K562 (cell line): ENCODE results near the gene PHF21A. TPM values are rescaled to one million over a fixed set of nuclear protein-coding genes. Genes with fewer than 3 reads are reported as not detected.

Experiments
- ATAC-seq: fragments of 200-7000 bp; cut with Tn5 transposase; 3 replicates; pipeline ENCODE4 v1.9.1; 2020; ENCODE audit warnings: moderate library complexity
- BruUV-seq: library from RNA; stranded (reverse); fragments of 400-500 nt; replicated peaks from 2 replicates; lab custom pipeline; 2021; lab: Mats Ljungman, UMichigan
- CTCF ChIA-PET: fragments of 300-600 bp; formaldehyde crosslinking; extraction: SDS; loops from one replicate; lab custom pipeline; 2021; ENCODE audit warnings: low intra/inter-chr PET ratio; lab: Yijun Ruan, JAX
- POLR2A ChIA-PET: fragments of 300-600, 350-650 bp; sonication (Branson Sonifier 250); formaldehyde crosslinking; extraction: SDS; loops from one replicate; lab custom pipeline; 2021; ENCODE audit warnings: antibody characterized with exemption, inconsistent platforms; lab: Yijun Ruan, JAX
- DNase-seq, 4 experiments: peaks; one replicate each; pipeline versions ENCODE4 v3.0.0 to v3.0.0-alpha.2; 2011 to 2018; ENCODE audit warnings: low spot score in 3 of 4, mixed read lengths in 3 of 4; ENCODE audit errors: extremely low read depth in 1 of 4
- FAIRE-seq: peaks from 2 replicates; lab custom pipeline; 2011; peaks lifted over from hg19 to GRCh38; lab: Jason Lieb, UNC
- H2AFZ ChIP-seq: 2 replicates; pipeline ENCODE4 v1.6.0; 2011; ENCODE audit warnings: low read depth, low read length, control low read depth, inconsistent platforms
- H3K27ac ChIP-seq: fragments of 200-600 bp; 3 replicates; pipeline ENCODE4 v1.8.0; 2011; ENCODE audit warnings: low read depth, mild to moderate bottlenecking, control low read depth, inconsistent platforms, low read length, moderate library complexity, mixed read lengths; ENCODE audit errors: extremely low read depth
- H3K27me3 ChIP-seq, 2 experiments: fragments of 300-600 bp in 1 of 2; 2 replicates in 1 of 2; 3 replicates in 1 of 2; pipeline versions ENCODE4 v1.6.0 to v1.8.0; 2011; ENCODE audit warnings: inconsistent platforms in 2 of 2, low read length in 2 of 2, mild to moderate bottlenecking in 1 of 2, mixed read lengths in 1 of 2, moderate library complexity in 1 of 2; ENCODE audit not compliant: control insufficient read depth in 2 of 2, insufficient read depth in 2 of 2
- H3K36me3 ChIP-seq: fragments of 300-600 bp; 3 replicates; pipeline ENCODE4 v1.8.0; 2011; ENCODE audit warnings: mild to moderate bottlenecking, low read length, inconsistent platforms; ENCODE audit not compliant: control insufficient read depth, insufficient read depth
- H3K4me1 ChIP-seq, 2 experiments: fragments of 200-600 bp in 1 of 2; replicated peaks in 1 of 2; 2 replicates in 1 of 2; 3 replicates in 1 of 2; pipeline versions ENCODE4 v1.5.1 to v1.8.0; 2011; ENCODE audit warnings: inconsistent platforms in 2 of 2, low read length in 2 of 2, mild to moderate bottlenecking in 1 of 2, mixed read lengths in 1 of 2, moderate library complexity in 1 of 2; ENCODE audit not compliant: control insufficient read depth in 2 of 2, insufficient read depth in 2 of 2
- H3K4me2 ChIP-seq: 2 replicates; pipeline ENCODE4 v1.6.1; 2011; ENCODE audit warnings: low read length, control low read depth, inconsistent platforms, mixed read lengths; ENCODE audit not compliant: insufficient read depth
- H3K4me3 ChIP-seq: fragments of 200-600 bp; sonication (generic), shearing (Covaris generic); 2 replicates; pipeline ENCODE4 v1.5.1; 2016; ENCODE audit warnings: control low read depth, inconsistent platforms
- H3K79me2 ChIP-seq: fragments of 200-600 bp; 3 replicates; pipeline ENCODE4 v1.8.0; 2011; ENCODE audit warnings: low read length, inconsistent platforms; ENCODE audit not compliant: control insufficient read depth, insufficient read depth
- H3K9ac ChIP-seq, 2 experiments: 2 replicates each; pipeline versions ENCODE4 v1.6.0 to v1.6.1; 2011; ENCODE audit warnings: low read depth in 2 of 2, low read length in 2 of 2, control low read depth in 1 of 2, inconsistent platforms in 1 of 2, mild to moderate bottlenecking in 1 of 2, mixed read lengths in 1 of 2; ENCODE audit not compliant: insufficient read depth in 1 of 2
- H3K9me1 ChIP-seq: one replicate; pipeline ENCODE4 v1.6.0; 2011; ENCODE audit warnings: inconsistent platforms, mild to moderate bottlenecking, low read length, moderate library complexity; ENCODE audit not compliant: control insufficient read depth, insufficient read depth
- H3K9me3 ChIP-seq: replicated peaks from 2 replicates; pipeline ENCODE4 v1.5.1; 2011; ENCODE audit warnings: low read depth, low read length, inconsistent platforms; ENCODE audit not compliant: control insufficient read depth, insufficient read depth
- H4K20me1 ChIP-seq: replicated peaks from 2 replicates; pipeline ENCODE4 v1.6.1; 2011; ENCODE audit warnings: low read length, inconsistent platforms, mixed read lengths; ENCODE audit not compliant: control insufficient read depth, insufficient read depth
- CC2D1A ChIP-seq: fragments of 450-650 bp; IDR thresholded peaks from 2 replicates; pipeline ENCODE4 v1.6.1; 2017; ENCODE audit warnings: mild to moderate bottlenecking
- FOXJ2 ChIP-seq: fragments of 200-800 bp; sonication (Bioruptor generic); IDR thresholded peaks from 2 replicates; pipeline ENCODE4 v1.6.1; 2016; ENCODE audit warnings: missing genetic modification characterization, missing compliant biosample characterization
- KDM5B ChIP-seq: fragments of 200-600 bp; sonication (generic); IDR thresholded peaks from 2 replicates; pipeline ENCODE4 v1.6.1; 2012; ENCODE audit warnings: low read depth, mild to moderate bottlenecking, moderate library complexity, low read length, control low read depth, inconsistent platforms; ENCODE audit not compliant: insufficient replicate concordance
- NFIX ChIP-seq: fragments of 250-450 bp; sonication (Bioruptor Pico); IDR thresholded peaks from 2 replicates; pipeline ENCODE4 v1.4.0; 2020; ENCODE audit warnings: low read depth, mild to moderate bottlenecking, moderate library complexity
- NR2C1 ChIP-seq, 2 experiments: fragments of 450-650 bp; IDR thresholded peaks; 2 replicates each; pipeline ENCODE4 v1.6.1; 2017; ENCODE audit warnings: mild to moderate bottlenecking in 2 of 2, antibody characterized with exemption in 1 of 2, inconsistent platforms in 1 of 2, missing compliant biosample characterization in 1 of 2, missing genetic modification characterization in 1 of 2
- POLR2AphosphoS5 ChIP-seq: IDR thresholded peaks from 2 replicates; pipeline ENCODE4 v1.6.1; 2011; ENCODE audit warnings: mild to moderate bottlenecking, low read depth, low read length, moderate library complexity; ENCODE audit not compliant: control insufficient read depth, insufficient read depth
- RBFOX2 ChIP-seq: fragments of 200-400 bp; formaldehyde crosslinking; IDR thresholded peaks from 2 replicates; pipeline ENCODE4 v1.6.1; 2017; ENCODE audit warnings: low read depth, mild to moderate bottlenecking, low read length, moderate library complexity
- WGBS: fragments of 100-300 bp; shearing (Covaris generic); methylation state at CpG from one replicate; pipeline ENCODE4 v1.1.6; 2016; ENCODE audit warnings: low coverage, mixed read lengths; ENCODE audit not compliant: insufficient coverage; ENCODE audit errors: missing lambda C conversion rate; 5-methylcytosine and 5-hydroxymethylcytosine counted together
- in situ Hi-C: fragments of 300-500 bp; cut with MboI; formaldehyde crosslinking; loops from 4 replicates; pipeline ENCODE4 v1.15.0; 2018; ENCODE audit warnings: inconsistent platforms, mixed read lengths
- intact Hi-C: fragments of 100-400 bp; cut with micrococcal nuclease; formaldehyde crosslinking; loops from 2 replicates; pipeline ENCODE4 v1.14.2; 2022
- polyA plus RNA-seq, 8 experiments: library from polyadenylated mRNA; depleted of rRNA in 4 of 8; stranded (reverse) in 5 of 8; unstranded in 3 of 8; fragments of >200 nt; fragmentation: Nextera tagmentation in 2 of 8; fragmentation: Illumina TruSeq in 1 of 8; extraction: Ambion mirVana in 2 of 8; extraction: Trizol in 1 of 8; gene quantifications; 2 replicates each; pipeline versions ENCODE4 v1.2.1 to v1.2.3, GENCODE V29; 2011 to 2014; ENCODE audit warnings: inconsistent platforms in 1 of 8, missing spikeins in 1 of 8
- total RNA-seq, 7 experiments: library from RNA; depleted of rRNA in 6 of 7; stranded (reverse); fragments of >200 nt in 6 of 7; fragmentation: Illumina TruSeq in 2 of 7; extraction: Trizol in 2 of 7; gene quantifications; 2 replicates each; pipeline versions ENCODE4 v1.2.1 to v1.2.3, GENCODE V29; 2011 to 2021; ENCODE audit warnings: low replicate concordance in 1 of 7
- TF ChIP-seq, protein P1 (sequence below): fragments of 450-650 bp; IDR thresholded peaks from 2 replicates; pipeline ENCODE4 v1.6.1; 2016; ENCODE audit warnings: borderline replicate concordance
- TF ChIP-seq, protein P2 (sequence below), 2 experiments: fragments of 200-800 bp in 1 of 2; sonication (Bioruptor generic) in 1 of 2; sonication (generic) in 1 of 2; formaldehyde crosslinking in 1 of 2; IDR thresholded peaks in 1 of 2; conservative IDR thresholded peaks in 1 of 2; 2 replicates each; pipeline versions ENCODE4 v1.5.0 to v1.6.1; 2016 to 2020; ENCODE audit warnings: missing compliant biosample characterization in 1 of 2, missing genetic modification characterization in 1 of 2, missing genetic modification reagents in 1 of 2
- TF ChIP-seq, protein P3 (sequence below), 2 experiments: fragments of 450-650 bp in 1 of 2; sonication (generic) in 1 of 2; formaldehyde crosslinking in 1 of 2; IDR thresholded peaks in 1 of 2; conservative IDR thresholded peaks in 1 of 2; 2 replicates each; pipeline versions ENCODE4 v1.6.1 to v1.8.1; 2016 to 2023; ENCODE audit warnings: mild to moderate bottlenecking in 2 of 2, moderate library complexity in 2 of 2, inconsistent platforms in 1 of 2, missing genetic modification reagents in 1 of 2

Gene PHF21A
- total and polyA plus RNA-seq, 9 of the 15 experiments (the other 6 are each of a cell fraction or from before 2014, with no cell fraction given), result 1.5 to 32.4 (median 10.7) TPM

DNA sequence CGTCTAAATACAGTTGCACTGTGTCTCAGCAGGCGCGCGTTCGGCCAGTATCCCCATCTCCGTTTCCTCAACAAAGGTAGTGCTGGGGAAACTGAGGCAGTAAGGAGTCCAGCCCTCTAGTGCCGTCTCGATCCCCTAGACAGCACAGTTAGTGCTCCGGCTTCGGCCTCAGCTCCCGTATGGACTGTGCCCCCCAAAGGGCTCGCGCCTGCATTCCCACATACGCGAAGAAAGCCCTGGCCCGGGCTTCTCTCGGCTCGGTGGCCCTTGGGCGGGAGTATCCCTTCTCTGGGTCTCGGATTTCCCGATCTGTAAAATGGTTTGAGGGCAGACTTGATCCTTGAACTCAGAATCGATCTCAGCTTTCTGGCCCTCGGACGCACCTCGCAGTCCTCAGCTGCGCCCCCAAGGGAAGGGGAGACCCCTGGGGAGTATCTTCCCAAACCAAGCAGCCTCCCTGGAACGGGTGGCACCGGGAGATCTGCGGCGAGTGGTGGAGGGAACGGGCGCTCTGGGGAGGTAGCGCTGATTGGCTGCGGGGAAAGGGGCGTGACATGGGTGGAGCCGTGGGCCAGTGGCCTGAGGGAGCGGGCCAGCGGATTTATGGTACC is 202.8 kb downstream of the PHF21A start (continued):
- TF ChIP-seq CC2D1A (0 out of 2 replicates have a peak, but pooled peaks have one; percentile 8), POLR2AphosphoS5 (peak; percentile 30; the same call in 1 of the 2 replicates), RBFOX2 (peak; percentile 19; the same call in 1 of the 2 replicates)
- TF ChIP-seq, protein P1, sequence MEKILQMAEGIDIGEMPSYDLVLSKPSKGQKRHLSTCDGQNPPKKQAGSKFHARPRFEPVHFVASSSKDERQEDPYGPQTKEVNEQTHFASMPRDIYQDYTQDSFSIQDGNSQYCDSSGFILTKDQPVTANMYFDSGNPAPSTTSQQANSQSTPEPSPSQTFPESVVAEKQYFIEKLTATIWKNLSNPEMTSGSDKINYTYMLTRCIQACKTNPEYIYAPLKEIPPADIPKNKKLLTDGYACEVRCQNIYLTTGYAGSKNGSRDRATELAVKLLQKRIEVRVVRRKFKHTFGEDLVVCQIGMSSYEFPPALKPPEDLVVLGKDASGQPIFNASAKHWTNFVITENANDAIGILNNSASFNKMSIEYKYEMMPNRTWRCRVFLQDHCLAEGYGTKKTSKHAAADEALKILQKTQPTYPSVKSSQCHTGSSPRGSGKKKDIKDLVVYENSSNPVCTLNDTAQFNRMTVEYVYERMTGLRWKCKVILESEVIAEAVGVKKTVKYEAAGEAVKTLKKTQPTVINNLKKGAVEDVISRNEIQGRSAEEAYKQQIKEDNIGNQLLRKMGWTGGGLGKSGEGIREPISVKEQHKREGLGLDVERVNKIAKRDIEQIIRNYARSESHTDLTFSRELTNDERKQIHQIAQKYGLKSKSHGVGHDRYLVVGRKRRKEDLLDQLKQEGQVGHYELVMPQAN, result peak; percentile 35; the same call in 1 of the 2 replicates

DNA sequence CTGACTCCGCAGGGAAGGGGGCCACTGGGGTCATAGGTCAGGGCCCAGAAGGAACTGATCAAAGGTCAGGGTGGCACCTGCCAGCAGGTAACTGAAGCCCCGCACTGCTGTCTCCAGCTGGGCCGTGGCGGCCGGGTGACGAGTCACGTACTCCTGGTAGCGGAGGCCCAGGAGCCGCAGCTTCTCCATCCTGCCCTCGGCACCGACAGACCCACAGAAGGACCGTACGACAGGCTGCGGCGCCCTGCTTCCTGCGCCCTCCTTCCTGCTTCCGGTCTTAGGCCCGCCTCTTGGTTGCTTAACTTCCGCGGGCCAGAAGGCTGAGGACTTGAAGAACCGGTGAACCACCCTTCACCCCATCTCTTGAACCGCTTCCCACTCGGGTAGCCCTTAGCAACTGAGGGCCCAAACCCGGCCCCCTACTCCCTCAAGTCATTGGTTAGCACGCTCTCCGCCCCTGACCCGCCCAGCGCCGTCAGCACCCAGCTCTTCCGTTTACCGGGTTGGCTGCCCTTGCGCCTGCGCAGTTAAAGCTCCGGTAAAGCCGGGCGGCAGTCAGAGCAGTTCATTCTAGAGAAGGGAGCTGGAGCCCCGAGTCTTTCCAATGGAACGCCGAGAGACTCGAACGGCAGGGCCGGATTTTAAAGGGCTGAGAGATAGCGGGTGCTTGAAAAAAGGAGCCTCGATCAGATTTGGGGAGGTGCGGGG is 203.5 kb downstream of the PHF21A start, which contains the start of gene PEX16:
PEX16 (minus strand) TSS at position 255 of the 708 bp plus-strand sequence; CDS start at position 189, 66 bp downstream.
- in situ Hi-C loops, result no loop called here
- WGBS, result 1% methylated on average over 45 of the region's 45 CpGs
- Histone ChIP-seq H3K4me1 (peaks cover 6 to 50% of the 10 kb centered on the region in 2 experiments), H3K4me3 (peak within 1 kb of the TSS; percentile 72), H2AFZ (peak within 1 kb of the TSS; percentile 89), H3K79me2 (peaks cover 14% of the 10 kb centered on the region), H3K9me3 (no peaks in the 10 kb centered on the region), H3K9ac (peak within 1 kb of the TSS; percentile 79 to 93), H4K20me1 (no peaks in the 10 kb centered on the region), H3K4me2 (peak within 1 kb of the TSS; percentile 94), H3K9me1 (no peaks in the 10 kb centered on the region), H3K27ac (peak within 1 kb of the TSS; percentile 88), H3K36me3 (peaks cover 35% of the 10 kb centered on the region; the same call in 2 of the 3 replicates), H3K27me3 (no peaks in the 10 kb centered on the region)
- ChIA-PET CTCF (no interaction called here), POLR2A (interaction anchor here (0.6 to 1.1 kb wide), 13 partner anchors 9 to 263 kb away, joined by 3 to 8 read pairs (median 3); no protein-coding TSS in a partner anchor)
- FAIRE-seq, result peak; percentile 93
- ATAC-seq, result peak; percentile 82
- intact Hi-C loops, result no loop called here
- BruUV-seq, result TSS peak; percentile 55
- DNase-seq, result peak; percentile 96 to 97 (median 97)
- TF ChIP-seq, protein P2, sequence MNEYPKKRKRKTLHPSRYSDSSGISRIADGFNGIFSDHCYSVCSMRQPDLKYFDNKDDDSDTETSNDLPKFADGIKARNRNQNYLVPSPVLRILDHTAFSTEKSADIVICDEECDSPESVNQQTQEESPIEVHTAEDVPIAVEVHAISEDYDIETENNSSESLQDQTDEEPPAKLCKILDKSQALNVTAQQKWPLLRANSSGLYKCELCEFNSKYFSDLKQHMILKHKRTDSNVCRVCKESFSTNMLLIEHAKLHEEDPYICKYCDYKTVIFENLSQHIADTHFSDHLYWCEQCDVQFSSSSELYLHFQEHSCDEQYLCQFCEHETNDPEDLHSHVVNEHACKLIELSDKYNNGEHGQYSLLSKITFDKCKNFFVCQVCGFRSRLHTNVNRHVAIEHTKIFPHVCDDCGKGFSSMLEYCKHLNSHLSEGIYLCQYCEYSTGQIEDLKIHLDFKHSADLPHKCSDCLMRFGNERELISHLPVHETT (CRISPR knock-in tag; conservative IDR thresholded peaks at IDR 0.05 in 1 of 2, IDR thresholded peaks at IDR 0.05 in 1 of 2), result peak in 1 of 2 experiments; percentile 98; a peak in 2 of 4 replicates
- TF ChIP-seq, protein P3, sequence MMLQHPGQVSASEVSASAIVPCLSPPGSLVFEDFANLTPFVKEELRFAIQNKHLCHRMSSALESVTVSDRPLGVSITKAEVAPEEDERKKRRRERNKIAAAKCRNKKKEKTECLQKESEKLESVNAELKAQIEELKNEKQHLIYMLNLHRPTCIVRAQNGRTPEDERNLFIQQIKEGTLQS (IDR thresholded peaks at IDR 0.05), result peak; percentile 66; the same call in 1 of the 2 replicates
- TF ChIP-seq, protein P3 (CRISPR knock-in tag; conservative IDR thresholded peaks at IDR 0.05), result no peak; the same call in 1 of the 2 replicates
- TF ChIP-seq NFIX (CRISPR knock-in tag), result no peak
- peak; percentile 90 for TF ChIP-seq NR2C1 (IDR thresholded peaks at IDR 0.05)
- TF ChIP-seq NR2C1 (tag; IDR thresholded peaks at IDR 0.05), result peak; percentile 92
- no peak for TF ChIP-seq FOXJ2 (tag)
- peak; percentile 73 for TF ChIP-seq KDM5B
